ENCODE results near the gene HS3ST4. TPM values are rescaled to one million over a fixed set of nuclear protein-coding genes. Genes with fewer than 3 reads are reported as not detected.
"Not testable (repeated sequence)": the region's sequence is repeated elsewhere in the genome, so short reads cannot be mapped to it uniquely, and the experiment has no call there.

Gene HS3ST4
- total RNA-seq, 1 donor from 2014 or later: not detected

DNA sequence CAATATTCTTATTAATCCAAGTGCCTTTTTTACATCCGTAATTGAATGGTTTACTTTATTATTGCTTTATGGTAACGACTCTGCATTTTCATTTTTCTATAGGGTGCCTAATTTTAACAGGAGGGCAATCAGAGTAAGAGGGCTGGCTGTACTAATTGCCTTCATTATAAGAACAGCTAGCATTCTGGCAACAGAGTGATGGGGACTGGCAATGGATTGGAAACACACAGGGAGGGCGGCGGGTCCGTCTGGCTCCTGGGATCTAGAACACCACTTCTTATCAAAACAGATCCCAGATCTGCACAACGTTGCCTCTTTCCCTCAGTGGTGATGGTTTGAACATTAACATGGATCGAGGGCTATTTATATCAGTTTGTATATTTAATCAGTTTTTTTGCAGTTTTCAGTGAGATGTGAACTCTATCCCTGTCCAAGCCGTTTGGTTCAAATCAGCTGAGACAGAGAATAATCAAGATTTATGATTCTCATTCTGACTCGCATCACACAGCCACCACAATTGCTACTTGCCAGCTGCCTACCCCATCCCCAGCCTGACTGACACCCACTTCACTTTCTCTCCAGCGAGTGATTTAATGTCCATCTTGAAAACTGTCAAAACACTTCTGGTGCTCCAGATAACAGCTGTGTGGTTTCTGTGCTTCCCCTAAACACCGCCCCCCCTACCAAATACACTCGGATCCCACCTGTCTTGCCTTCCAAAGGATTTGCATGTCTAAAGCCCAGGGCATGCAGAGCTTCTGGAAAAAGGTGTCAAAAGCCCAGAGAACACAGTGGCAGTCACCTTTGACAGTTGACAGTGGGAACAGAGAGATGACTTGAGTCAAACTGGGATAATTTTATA is 327.9 kb downstream of the HS3ST4 start:
- H3K27me3 ChIP-seq (ENCODE audit: control insufficient read depth, insufficient read depth, low read length): no peaks in the 10 kb centered on the region
- DNase-seq (ENCODE audit: low read depth) (no peak), FAIRE-seq (no peak)
- no peaks in the 10 kb centered on the region for H3K36me3 ChIP-seq (ENCODE audit: control insufficient read depth, insufficient read depth, low read length)
- H3K4me3 ChIP-seq (ENCODE audit: low read depth, low read length): no peak overlapping the region
- TF ChIP-seq, protein P1, sequence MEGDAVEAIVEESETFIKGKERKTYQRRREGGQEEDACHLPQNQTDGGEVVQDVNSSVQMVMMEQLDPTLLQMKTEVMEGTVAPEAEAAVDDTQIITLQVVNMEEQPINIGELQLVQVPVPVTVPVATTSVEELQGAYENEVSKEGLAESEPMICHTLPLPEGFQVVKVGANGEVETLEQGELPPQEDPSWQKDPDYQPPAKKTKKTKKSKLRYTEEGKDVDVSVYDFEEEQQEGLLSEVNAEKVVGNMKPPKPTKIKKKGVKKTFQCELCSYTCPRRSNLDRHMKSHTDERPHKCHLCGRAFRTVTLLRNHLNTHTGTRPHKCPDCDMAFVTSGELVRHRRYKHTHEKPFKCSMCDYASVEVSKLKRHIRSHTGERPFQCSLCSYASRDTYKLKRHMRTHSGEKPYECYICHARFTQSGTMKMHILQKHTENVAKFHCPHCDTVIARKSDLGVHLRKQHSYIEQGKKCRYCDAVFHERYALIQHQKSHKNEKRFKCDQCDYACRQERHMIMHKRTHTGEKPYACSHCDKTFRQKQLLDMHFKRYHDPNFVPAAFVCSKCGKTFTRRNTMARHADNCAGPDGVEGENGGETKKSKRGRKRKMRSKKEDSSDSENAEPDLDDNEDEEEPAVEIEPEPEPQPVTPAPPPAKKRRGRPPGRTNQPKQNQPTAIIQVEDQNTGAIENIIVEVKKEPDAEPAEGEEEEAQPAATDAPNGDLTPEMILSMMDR (IDR thresholded peaks at IDR 0.05; ENCODE audit: insufficient read depth, low read length, severe bottlenecking): no peak

DNA sequence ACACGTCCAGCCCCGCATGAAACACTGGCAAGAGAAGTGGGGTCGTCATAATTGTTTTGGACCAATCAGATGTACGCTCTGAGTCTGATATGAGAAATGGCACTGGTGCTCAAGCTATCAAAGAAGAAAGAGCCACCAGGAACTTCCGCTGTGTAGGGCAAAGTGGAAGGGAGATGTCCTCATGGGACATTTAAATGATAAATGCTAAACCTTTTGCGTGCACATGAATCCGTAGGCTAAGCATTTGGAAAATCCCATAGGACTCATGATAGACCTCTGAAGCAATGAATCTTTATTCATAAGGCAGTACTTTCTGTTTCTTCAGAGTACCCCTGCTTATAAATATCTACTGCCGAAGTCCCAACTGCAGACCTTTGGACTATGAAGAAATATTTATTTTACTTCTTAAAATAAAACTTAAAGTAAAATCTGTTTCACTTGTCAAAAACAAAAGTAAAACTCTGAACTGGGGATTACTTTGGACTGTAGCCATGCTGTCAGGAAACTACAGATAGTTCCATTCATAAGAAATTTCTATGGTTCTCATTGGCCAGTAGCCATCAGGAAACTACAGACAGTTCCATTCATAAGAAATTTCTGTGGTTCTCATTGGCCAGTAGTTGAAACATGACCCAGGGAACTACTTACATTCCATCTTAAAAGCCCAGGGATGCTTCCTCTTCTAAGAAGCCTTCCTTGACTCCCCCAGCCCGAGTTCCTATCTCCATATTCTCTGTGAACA is 335.1 kb downstream of the HS3ST4 start:
- Histone ChIP-seq H3K4me3 (ENCODE audit: low read depth, low read length) (no peak overlapping the region), H3K27me3 (ENCODE audit: control insufficient read depth, insufficient read depth, low read length) (no peaks in the 10 kb centered on the region), H3K36me3 (ENCODE audit: control insufficient read depth, insufficient read depth, low read length) (no peaks in the 10 kb centered on the region)
- no peak for FAIRE-seq
- DNase-seq (ENCODE audit: low read depth): no peak
- TF ChIP-seq, protein P1 (IDR thresholded peaks at IDR 0.05; ENCODE audit: insufficient read depth, low read length, severe bottlenecking): no peak

DNA sequence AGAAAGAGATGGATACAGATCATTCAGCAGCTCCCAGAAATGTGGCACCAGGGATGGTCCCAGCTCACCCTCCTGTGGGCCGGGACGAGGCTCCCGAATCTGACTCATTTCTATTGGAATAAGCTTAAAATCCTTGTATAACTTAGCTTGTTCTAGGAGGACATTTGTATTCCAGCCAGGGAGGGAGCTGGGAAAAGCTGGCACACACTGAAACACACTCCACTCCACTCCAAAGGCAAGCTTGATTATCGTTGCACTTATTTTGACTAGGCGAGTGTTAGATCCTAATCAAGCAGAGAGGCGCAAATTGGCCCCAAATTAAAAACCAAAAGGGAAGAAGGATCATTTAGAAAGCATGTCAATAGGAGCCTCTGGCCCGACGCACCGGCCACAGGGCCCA is 339.5 kb downstream of the HS3ST4 start:
- no peak for FAIRE-seq
- H3K27me3 ChIP-seq (ENCODE audit: control insufficient read depth, insufficient read depth, low read length): no peaks in the 10 kb centered on the region
- H3K36me3 ChIP-seq (ENCODE audit: control insufficient read depth, insufficient read depth, low read length): no peaks in the 10 kb centered on the region
- H3K4me3 ChIP-seq (ENCODE audit: low read depth, low read length): no peak overlapping the region
- TF ChIP-seq, protein P1 (IDR thresholded peaks at IDR 0.05; ENCODE audit: insufficient read depth, low read length, severe bottlenecking): no peak
- DNase-seq (ENCODE audit: low read depth): no peak

DNA sequence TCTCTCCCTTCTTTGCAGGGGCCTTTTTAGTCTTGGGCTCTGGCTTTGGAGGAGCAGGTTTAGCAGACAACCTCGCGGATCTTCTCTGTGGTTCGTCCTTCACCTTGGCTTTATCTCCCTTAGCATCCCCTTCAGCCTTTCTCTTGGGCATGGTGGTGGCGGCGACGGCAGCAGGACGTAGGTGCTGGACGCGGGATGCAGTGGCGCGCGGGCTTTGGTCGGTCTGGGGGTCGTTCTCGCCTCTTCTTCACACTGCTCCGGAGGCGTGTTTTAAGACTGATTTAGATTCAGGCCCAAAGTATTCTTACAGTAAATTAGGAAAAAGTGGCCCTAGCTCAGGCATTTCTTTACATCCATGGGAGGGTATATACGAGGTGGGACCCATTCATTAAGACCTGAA is 340.9 kb downstream of the HS3ST4 start:
- not testable (repeated sequence) for FAIRE-seq; DNase-seq (ENCODE audit: low read depth); H3K36me3 ChIP-seq (ENCODE audit: control insufficient read depth, insufficient read depth, low read length); H3K27me3 ChIP-seq (ENCODE audit: control insufficient read depth, insufficient read depth, low read length); H3K4me3 ChIP-seq (ENCODE audit: low read depth, low read length)

DNA sequence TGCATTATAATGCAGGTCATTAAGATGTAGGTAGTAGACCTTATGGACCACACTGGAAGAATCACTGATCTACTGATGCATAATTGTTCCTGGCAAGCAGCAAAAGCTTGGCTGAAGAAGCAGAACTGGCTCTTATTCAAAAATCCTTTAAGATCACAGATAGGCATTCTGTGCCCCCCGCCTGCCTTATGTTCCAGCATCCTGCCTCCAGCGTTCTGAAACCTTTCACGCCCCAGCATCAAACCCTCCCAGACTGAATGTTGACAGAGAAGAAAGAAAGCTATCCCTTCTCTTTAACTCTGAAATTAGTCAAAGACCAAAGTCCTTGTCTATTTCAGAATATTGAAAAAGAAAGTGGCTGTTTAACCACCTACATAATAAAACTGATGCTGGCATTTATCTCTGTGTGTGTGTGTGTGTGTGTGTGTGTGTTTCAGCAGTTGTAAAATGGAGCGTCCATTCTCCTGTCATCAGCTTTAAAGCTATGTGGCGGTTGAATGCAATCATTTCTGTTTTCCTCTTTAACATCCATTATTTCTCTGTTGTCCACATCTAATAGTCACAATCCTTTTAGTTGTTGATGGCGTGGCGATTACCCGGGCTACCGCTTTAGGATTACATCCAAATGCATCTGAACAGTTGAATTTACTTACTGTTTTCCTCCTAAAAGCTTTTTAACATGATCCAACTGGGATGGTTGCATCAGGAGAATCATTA is 350.4 kb downstream of the HS3ST4 start:
- no peak overlapping the region for H3K4me3 ChIP-seq (ENCODE audit: low read depth, low read length)
- FAIRE-seq (no peak), DNase-seq (ENCODE audit: low read depth) (no peak)
- TF ChIP-seq, protein P1 (IDR thresholded peaks at IDR 0.05; ENCODE audit: insufficient read depth, low read length, severe bottlenecking): no peak
- no peaks in the 10 kb centered on the region for H3K36me3 ChIP-seq (ENCODE audit: control insufficient read depth, insufficient read depth, low read length)
- no peaks in the 10 kb centered on the region for H3K27me3 ChIP-seq (ENCODE audit: control insufficient read depth, insufficient read depth, low read length)

DNA sequence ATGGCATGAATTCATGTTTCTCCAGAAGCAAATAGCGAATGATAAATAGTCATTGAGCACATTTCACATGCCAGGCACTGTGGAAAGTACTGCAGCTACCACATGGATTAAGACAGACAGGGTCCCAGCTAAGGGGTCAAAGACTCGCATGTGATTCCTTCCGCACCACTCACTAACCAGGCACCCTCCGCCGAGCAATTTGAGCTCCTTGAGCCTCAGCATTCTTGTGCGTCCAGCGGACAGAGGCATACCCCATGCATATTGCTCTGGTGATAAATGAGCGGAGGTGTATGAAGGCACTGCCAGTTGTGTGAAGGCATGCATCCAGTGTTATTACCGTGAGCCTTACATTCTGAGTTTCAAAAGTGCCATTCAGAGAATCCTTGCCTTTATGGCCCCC is 358.7 kb downstream of the HS3ST4 start:
- DNase-seq (ENCODE audit: low read depth) (no peak), FAIRE-seq (no peak)
- Histone ChIP-seq H3K36me3 (ENCODE audit: control insufficient read depth, insufficient read depth, low read length) (no peaks in the 10 kb centered on the region), H3K4me3 (ENCODE audit: low read depth, low read length) (no peak overlapping the region), H3K27me3 (ENCODE audit: control insufficient read depth, insufficient read depth, low read length) (no peaks in the 10 kb centered on the region)
- TF ChIP-seq, protein P1 (IDR thresholded peaks at IDR 0.05; ENCODE audit: insufficient read depth, low read length, severe bottlenecking): no peak
